Liver (tissue), 3 donors: ENCODE results near the gene CARD11.

ENCODE experiments used
- CTCF ChIP-seq: fragments of 150-350 bp; IDR thresholded peaks from 2 replicates; pipeline ENCODE4 v1.5.1; 2017; ENCODE audit warnings: improper control_type of control experiment, low read depth, low read length; ENCODE audit not compliant: missing input control
- GABPA ChIP-seq, 2 donors: IDR thresholded peaks in 1 of 2; conservative IDR thresholded peaks in 1 of 2; 2 replicates each; pipeline ENCODE4 v1.6.1; 2016; ENCODE audit warnings: antibody characterized with exemption in 2 of 2, mild to moderate bottlenecking in 1 of 2, moderate library complexity in 1 of 2
- donor health status: healthy.
- donor health status: healthy.

- TF ChIP-seq GABPA (IDR thresholded peaks at IDR 0.05 in 1 of 2, conservative IDR thresholded peaks at IDR 0.05 in 1 of 2), result no peak
- TF ChIP-seq CTCF, result no peak
Observed at GRCh38 chr7:2940466-2940865, 103.2 kb downstream of the CARD11 start.
